Measurements from ENCODE around the gene PRPF18. TPM values are rescaled to one million over a fixed set of nuclear protein-coding genes. Genes with fewer than 3 reads are reported as not detected.

The PRPF18 gene
- total RNA-seq, 1 donor from 2014 or later = 21.0 TPM

- Mint-ChIP-seq H3K27ac (ENCODE audit: unreplicated experiment) (no peak overlapping the region), H3K4me3 (ENCODE audit: unreplicated experiment) (no peak overlapping the region), H3K4me1 (ENCODE audit: low read depth, unreplicated experiment) (peaks cover 1% of the 10 kb centered on the region), H3K9me3 (ENCODE audit: unreplicated experiment) (peaks cover 6% of the 10 kb centered on the region), H3K27me3 (ENCODE audit: low read depth, unreplicated experiment) (no peaks in the 10 kb centered on the region), H3K36me3 (ENCODE audit: low read depth, unreplicated experiment) (peaks cover 49% of the 10 kb centered on the region)
- H3K27me3 ChIP-seq (ENCODE audit: insufficient read depth, low read length) = no peaks in the 10 kb centered on the region
- peaks cover 77% of the 10 kb centered on the region for H3K36me3 ChIP-seq (ENCODE audit: insufficient read depth, low read length)
- no peak overlapping the region for H3K4me2 ChIP-seq (ENCODE audit: low read length)
- TF ChIP-seq EZH2 (IDR thresholded peaks at IDR 0.05; ENCODE audit: insufficient read depth, low read length) (no peak), CTCF (IDR thresholded peaks at IDR 0.05; ENCODE audit: insufficient read depth, low read depth, low read length) (no peak)
- H3K9me3 ChIP-seq (ENCODE audit: insufficient read depth, low read depth, low read length) = no peaks in the 10 kb centered on the region
- no peak overlapping the region for H3K27ac ChIP-seq (ENCODE audit: low read depth, low read length)
- peaks cover 52% of the 10 kb centered on the region for H4K20me1 ChIP-seq (ENCODE audit: insufficient read depth, low read length)
- no peak overlapping the region for H3K9ac ChIP-seq (ENCODE audit: low read length)
- no peaks in the 10 kb centered on the region for H3K4me1 ChIP-seq (ENCODE audit: insufficient read depth, low read length)
- DNase-seq (ENCODE audit: low read depth) (no peak), FAIRE-seq (no peak)
- no peak overlapping the region for H3K4me3 ChIP-seq (ENCODE audit: insufficient read depth, low read depth, low read length)
- peaks cover 42% of the 10 kb centered on the region for H3K79me2 ChIP-seq (ENCODE audit: insufficient read depth, low read length)
- H2AFZ ChIP-seq (ENCODE audit: low read depth, low read length) = no peak overlapping the region
Observed at GRCh38 chr10:13670311-13670710, 83.5 kb downstream of the PRPF18 start.

- no peak overlapping the region for H3K4me3 Mint-ChIP-seq (ENCODE audit: unreplicated experiment)
- Histone ChIP-seq H3K36me3 (ENCODE audit: insufficient read depth, low read length) (peaks cover 75% of the 10 kb centered on the region), H3K9me3 (ENCODE audit: insufficient read depth, low read depth, low read length) (no peaks in the 10 kb centered on the region), H3K79me2 (ENCODE audit: insufficient read depth, low read length) (peaks cover 46% of the 10 kb centered on the region), H3K4me3 (ENCODE audit: insufficient read depth, low read depth, low read length) (no peak overlapping the region), H3K27ac (ENCODE audit: low read depth, low read length) (no peak overlapping the region), H3K4me2 (ENCODE audit: low read length) (no peak overlapping the region), H3K27me3 (ENCODE audit: insufficient read depth, low read length) (no peaks in the 10 kb centered on the region), H2AFZ (ENCODE audit: low read depth, low read length) (no peak overlapping the region), H3K4me1 (ENCODE audit: insufficient read depth, low read length) (no peaks in the 10 kb centered on the region), H4K20me1 (ENCODE audit: insufficient read depth, low read length) (peaks cover 52% of the 10 kb centered on the region), H3K9ac (ENCODE audit: low read length) (no peak overlapping the region)
- H3K36me3 Mint-ChIP-seq (ENCODE audit: low read depth, unreplicated experiment) = peaks cover 49% of the 10 kb centered on the region
- FAIRE-seq (no peak), DNase-seq (ENCODE audit: low read depth) (no peak)
- H3K4me1 Mint-ChIP-seq (ENCODE audit: low read depth, unreplicated experiment) = peaks cover 1% of the 10 kb centered on the region
- no peaks in the 10 kb centered on the region for H3K27me3 Mint-ChIP-seq (ENCODE audit: low read depth, unreplicated experiment)
- TF ChIP-seq EZH2 (IDR thresholded peaks at IDR 0.05; ENCODE audit: insufficient read depth, low read length) = no peak
- TF ChIP-seq CTCF (IDR thresholded peaks at IDR 0.05; ENCODE audit: insufficient read depth, low read depth, low read length) = no peak
- no peak overlapping the region for H3K27ac Mint-ChIP-seq (ENCODE audit: unreplicated experiment)
- peaks cover 6% of the 10 kb centered on the region for H3K9me3 Mint-ChIP-seq (ENCODE audit: unreplicated experiment)
Observed at GRCh38 chr10:13671904-13672303, 85.1 kb downstream of the PRPF18 start.

GRCh38 chr10:13672548-13672947, 85.8 kb downstream of the PRPF18 start:
- Histone ChIP-seq H4K20me1 (ENCODE audit: insufficient read depth, low read length) (peaks cover 49% of the 10 kb centered on the region), H3K27me3 (ENCODE audit: insufficient read depth, low read length) (no peaks in the 10 kb centered on the region), H3K79me2 (ENCODE audit: insufficient read depth, low read length) (peaks cover 53% of the 10 kb centered on the region), H3K9ac (ENCODE audit: low read length) (no peak overlapping the region), H3K27ac (ENCODE audit: low read depth, low read length) (no peak overlapping the region), H3K9me3 (ENCODE audit: insufficient read depth, low read depth, low read length) (no peaks in the 10 kb centered on the region), H3K4me2 (ENCODE audit: low read length) (no peak overlapping the region), H3K4me1 (ENCODE audit: insufficient read depth, low read length) (no peaks in the 10 kb centered on the region), H2AFZ (ENCODE audit: low read depth, low read length) (no peak overlapping the region), H3K4me3 (ENCODE audit: insufficient read depth, low read depth, low read length) (no peak overlapping the region), H3K36me3 (ENCODE audit: insufficient read depth, low read length) (peaks cover 77% of the 10 kb centered on the region)
- H3K4me1 Mint-ChIP-seq (ENCODE audit: low read depth, unreplicated experiment) = peaks cover 1% of the 10 kb centered on the region
- TF ChIP-seq EZH2 (IDR thresholded peaks at IDR 0.05; ENCODE audit: insufficient read depth, low read length) = no peak
- no peak overlapping the region for H3K4me3 Mint-ChIP-seq (ENCODE audit: unreplicated experiment)
- H3K27ac Mint-ChIP-seq (ENCODE audit: unreplicated experiment) = no peak overlapping the region
- no peak for FAIRE-seq
- H3K27me3 Mint-ChIP-seq (ENCODE audit: low read depth, unreplicated experiment) = no peaks in the 10 kb centered on the region
- H3K9me3 Mint-ChIP-seq (ENCODE audit: unreplicated experiment) = peaks cover 6% of the 10 kb centered on the region
- no peak for DNase-seq (ENCODE audit: low read depth)
- peaks cover 49% of the 10 kb centered on the region for H3K36me3 Mint-ChIP-seq (ENCODE audit: low read depth, unreplicated experiment)

Data from astrocyte (in vitro differentiated cells and primary cell).